GM18858 (cell line): ENCODE results near the gene C16orf92.

Source experiments
- ATAC-seq: cut with Tn5 transposase; IDR thresholded peaks from one replicate; pipeline ENCODE4 v1.9.1; 2021; ENCODE audit not compliant: unreplicated experiment

C16orf92 gene, protein sequence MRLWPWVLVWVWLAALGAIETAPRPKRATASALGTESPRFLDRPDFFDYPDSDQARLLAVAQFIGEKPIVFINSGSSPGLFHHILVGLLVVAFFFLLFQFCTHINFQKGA

DNA sequence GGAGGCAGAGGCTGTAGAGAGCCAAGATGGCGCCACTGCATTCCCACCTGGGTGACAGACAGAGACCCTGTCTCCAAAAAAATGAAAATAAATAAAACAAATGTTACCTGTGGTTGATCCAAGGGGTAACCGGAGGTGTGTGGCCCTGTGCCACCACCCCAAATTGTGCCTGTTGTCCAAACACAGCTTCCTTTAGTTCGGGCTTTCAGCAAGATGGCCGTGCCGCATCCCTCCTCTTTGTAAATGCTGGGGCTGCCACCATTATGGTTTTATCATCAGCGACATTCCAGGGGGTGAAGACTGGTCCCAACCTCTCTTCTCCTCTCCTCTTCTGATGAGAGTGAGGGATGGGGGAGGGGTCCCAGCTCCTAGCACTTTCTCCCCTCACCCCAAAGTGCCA, at the start of gene C16orf92:
TSS of gene C16orf92 (plus strand) at position 312 of the 400 bp plus-strand sequence. CDS start 143 bp downstream, outside the sequence.
- no peak for ATAC-seq

DNA sequence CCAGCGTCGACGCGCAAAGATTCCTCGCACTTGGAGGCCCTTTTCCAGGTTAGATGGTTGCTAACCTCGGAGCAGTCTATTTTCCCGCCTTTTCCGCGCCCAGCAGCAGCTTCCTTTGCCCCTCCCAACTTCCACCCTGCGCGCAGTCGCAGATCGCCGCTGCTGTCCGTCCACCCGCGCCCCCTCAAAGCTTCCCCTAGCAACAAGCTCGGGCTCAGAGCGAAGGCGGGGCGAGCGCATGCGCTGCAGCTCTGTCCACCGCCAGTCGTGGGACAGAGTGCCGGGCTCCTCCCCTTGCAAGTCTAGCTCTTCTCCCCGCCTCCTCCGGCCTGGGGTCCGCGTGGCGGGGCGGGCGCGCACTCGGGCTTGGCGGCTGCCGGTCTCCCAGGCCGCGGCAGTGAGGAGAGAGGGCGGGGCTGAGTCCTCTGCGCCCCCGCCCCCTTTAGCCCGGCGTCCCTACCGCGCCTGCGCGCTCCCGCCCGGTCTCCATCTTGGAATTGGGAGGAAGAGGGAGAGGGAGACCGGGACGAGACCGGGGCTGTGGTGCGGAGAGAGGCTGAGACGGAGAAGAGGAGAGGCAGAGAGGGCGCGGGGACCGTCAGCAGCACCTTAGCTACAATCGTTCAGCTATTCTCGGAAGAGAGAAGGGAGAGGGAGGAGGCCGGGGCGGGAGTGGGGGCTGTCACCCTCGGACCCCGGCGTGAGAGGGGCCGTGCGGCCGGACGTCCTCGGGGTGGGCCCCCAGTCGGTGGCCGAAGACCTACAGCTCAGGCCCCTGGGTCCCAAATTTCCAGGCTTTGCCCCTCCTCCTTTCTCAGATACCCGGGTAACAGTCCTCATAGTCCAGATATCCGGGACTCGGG, 49.4 kb upstream of the C16orf92 start, which contains the start of gene TAOK2:
TSS of gene TAOK2 (plus strand) at position 485 of the 863 bp plus-strand sequence. CDS start 3,905 bp downstream, outside the sequence.
- peak; percentile 75 for ATAC-seq

DNA sequence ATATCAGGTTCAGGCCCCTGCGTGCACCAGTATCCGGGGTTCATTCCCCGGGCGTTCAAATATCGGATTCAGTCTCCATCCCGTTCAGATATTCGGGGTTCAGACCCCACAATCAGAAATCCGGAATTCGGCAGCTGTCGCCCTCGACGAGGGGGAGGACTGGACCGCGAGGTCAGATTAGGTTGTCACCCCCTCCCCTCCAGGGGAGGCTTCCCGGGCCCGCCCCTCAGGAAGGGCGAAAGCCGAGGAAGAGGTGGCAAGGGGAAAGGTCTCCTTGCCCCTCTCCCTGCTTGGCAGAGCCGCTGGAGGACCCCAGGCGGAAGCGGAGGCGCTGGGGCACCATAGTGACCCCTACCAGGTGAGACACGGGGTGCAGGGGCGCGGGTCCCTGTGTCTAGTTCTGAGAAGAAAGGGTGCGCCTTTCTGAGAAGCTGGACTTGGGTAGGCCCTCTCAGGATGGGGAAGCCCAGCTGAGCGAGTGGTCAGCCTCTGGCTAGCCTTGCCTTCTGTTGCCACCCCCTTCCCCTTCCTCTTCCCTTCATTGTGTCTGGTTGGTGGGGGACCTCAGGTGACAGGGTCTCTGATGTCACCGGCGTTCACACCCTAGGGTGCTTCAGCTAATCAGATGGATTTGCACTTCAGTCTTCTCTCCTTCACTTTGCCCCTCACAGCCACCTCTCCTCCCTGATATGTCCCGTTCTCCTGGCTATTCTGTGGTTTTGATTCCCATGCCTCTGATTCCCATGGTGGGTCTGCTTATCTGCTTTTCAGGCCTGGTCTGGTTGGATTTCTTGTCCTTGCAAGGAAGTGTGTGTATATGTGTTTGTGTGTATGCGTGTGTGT, 48.5 kb upstream of the C16orf92 start:
- ATAC-seq, result no peak

GRCh38 chr16:29975134-29975538, 47.9 kb upstream of the C16orf92 start:
- ATAC-seq, result no peak

DNA sequence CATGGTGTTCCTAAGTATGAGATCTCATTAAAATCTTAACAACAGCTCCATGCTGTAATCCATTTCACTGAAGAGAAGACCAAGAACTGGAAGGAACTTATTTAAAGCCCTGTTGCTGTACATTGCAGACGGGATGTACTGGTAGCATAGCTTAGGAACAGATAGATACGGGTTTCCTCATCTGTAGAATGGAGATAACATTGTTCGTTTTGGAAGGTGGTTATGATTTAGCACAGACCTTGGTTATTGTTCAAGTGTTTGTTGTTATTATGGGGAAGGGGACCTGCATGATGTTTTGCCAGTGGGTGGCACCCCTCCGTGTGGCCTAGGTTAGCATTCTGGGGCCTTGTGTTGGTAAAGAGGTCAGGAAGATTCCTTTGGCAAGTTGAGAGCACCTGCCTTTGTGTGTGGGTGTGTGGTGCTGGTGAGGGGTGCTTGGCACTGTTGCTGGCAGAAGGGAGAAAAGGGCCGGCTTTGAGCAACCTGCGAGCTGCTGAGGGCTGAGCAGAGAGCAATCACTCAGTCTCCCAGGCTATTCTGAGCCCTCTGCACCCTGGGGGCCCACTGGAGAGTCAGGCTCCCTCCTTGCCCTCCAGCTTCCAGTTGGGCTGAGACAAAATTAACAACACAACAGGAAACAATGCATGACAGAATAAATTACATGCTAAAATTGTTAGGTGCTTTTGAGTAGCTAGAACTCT, 47.0 kb upstream of the C16orf92 start:
- no peak for ATAC-seq

- no peak for ATAC-seq
These were observed 45.8 kb upstream of the C16orf92 start for GRCh38 chr16:29977063-29977825.

GRCh38 chr16:29978081-29978480, 44.9 kb upstream of the C16orf92 start:
- no peak for ATAC-seq

DNA sequence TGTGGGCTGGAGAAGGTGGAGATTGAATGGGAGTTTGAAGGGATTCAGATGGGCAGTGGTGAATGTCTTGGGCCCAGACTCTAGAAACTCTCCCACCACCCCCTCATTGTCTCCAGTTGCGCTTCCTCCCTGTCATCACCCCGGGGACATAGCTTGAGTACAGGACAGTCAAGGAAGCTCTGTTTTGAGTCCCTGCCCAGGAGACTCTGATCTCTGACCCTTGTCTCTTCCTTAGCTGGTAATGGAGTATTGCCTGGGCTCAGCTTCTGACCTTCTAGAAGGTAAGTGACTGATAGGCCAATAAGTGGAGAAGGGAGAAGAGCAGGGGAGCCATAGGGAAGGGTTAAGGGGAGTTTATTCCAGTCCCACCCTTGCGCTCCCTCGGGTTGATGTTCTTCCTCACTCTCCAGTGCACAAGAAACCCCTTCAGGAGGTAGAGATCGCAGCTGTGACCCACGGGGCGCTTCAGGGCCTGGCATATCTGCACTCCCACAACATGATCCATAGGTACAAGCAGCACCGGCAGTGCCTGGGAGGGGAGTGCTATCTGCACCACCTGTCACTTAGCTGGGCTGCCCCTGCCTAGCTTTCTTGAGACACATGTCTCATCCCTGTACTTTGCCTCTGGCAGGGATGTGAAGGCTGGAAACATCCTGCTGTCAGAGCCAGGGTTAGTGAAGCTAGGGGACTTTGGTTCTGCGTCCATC, 44.3 kb upstream of the C16orf92 start:
- no peak for ATAC-seq

- ATAC-seq, result no peak
These were observed 40.2 kb upstream of the C16orf92 start for GRCh38 chr16:29982560-29983419.

GRCh38 chr16:29983420-29984136, 39.4 kb upstream of the C16orf92 start:
- no peak for ATAC-seq

DNA sequence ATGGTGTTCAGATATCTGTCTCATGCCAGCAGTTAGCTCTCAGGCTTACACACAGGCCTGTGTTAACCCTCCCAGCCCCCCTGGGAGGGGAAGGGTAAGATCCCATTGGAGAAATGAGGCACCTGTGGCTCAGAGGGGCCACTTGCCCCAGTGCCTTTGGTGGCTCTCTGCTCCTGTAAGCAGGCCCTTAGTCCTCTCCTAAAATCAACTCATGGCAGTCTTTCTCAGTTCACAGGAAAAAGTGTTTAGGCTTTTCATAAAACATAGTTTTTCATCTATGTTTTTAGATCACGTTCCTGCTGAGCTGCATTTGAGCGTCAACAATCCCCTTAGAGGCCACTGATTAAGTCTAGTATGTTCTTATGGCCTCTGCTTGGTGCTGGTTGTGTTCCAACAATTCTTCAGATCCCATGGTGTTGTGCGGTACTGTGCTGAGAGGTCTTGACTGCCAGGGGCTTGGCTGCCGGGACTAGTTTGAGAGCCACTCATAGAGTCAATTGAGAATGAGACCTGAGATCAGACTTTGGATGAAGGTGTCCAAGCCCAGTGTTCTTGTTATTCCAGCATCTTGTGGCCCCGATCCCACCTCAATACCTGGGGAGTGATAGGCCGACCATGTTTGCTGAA, 38.7 kb upstream of the C16orf92 start:
- ATAC-seq, result no peak

DNA sequence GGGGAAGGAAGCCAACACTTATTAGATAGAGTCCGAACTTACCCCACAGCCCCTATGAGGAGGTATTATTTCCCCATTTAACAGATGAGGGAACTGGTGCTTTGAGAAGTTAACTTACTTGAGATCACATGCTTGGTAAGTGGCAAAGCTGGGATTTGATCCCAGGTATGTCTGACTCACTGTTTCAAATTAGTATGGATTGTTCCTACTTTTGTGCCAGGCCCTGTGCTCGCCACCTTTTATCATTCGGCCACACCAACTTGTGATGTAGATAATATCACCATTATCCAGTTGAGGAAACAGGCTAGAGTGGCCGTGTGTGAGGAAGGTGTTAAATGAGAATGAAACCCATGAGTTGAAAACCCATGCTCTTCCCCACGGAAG, 38.2 kb upstream of the C16orf92 start:
- ATAC-seq, result no peak

GRCh38 chr16:29985271-29985811, 37.7 kb upstream of the C16orf92 start:
- no peak for ATAC-seq

DNA sequence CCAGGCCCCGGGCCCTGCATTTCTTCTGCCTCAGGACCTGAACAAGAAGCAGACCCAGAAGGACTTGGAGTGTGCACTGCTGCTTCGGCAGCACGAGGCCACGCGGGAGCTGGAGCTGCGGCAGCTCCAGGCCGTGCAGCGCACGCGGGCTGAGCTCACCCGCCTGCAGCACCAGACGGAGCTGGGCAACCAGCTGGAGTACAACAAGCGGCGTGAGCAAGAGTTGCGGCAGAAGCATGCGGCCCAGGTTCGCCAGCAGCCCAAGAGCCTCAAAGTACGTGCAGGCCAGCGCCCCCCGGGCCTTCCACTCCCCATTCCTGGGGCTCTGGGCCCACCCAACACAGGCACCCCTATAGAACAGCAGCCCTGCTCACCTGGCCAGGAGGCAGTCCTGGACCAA, 36.8 kb upstream of the C16orf92 start:
- ATAC-seq, result no peak

DNA sequence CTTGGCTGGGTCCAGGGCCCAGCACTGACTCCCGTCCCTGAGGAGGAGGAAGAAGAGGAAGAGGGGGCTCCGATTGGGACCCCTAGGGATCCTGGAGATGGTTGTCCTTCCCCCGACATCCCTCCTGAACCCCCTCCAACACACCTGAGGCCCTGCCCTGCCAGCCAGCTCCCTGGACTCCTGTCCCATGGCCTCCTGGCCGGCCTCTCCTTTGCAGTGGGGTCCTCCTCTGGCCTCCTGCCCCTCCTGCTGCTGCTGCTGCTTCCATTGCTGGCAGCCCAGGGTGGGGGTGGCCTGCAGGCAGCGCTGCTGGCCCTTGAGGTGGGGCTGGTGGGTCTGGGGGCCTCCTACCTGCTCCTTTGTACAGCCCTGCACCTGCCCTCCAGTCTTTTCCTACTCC, 36.1 kb upstream of the C16orf92 start:
- no peak for ATAC-seq

DNA sequence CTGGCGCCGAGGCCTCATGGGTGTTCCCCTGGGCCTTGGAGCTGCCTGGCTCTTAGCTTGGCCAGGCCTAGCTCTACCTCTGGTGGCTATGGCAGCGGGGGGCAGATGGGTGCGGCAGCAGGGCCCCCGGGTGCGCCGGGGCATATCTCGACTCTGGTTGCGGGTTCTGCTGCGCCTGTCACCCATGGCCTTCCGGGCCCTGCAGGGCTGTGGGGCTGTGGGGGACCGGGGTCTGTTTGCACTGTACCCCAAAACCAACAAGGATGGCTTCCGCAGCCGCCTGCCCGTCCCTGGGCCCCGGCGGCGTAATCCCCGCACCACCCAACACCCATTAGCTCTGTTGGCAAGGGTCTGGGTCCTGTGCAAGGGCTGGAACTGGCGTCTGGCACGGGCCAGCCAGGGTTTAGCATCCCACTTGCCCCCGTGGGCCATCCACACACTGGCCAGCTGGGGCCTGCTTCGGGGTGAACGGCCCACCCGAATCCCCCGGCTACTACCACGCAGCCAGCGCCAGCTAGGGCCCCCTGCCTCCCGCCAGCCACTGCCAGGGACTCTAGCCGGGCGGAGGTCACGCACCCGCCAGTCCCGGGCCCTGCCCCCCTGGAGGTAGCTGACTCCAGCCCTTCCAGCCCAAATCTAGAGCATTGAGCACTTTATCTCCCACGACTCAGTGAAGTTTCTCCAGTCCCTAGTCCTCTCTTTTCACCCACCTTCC, 35.5 kb upstream of the C16orf92 start:
- ATAC-seq, result no peak
